ENCODE results near the gene SLFN5.
"Not testable (repeated sequence)": the region's sequence is repeated elsewhere in the genome, so short reads cannot be mapped to it uniquely, and the experiment has no call there.

SLFN5 gene

GRCh38 chr17:35242805-35243560, at the start of gene SLFN5:
SLFN5 (plus strand) TSS chr17:35243072; CDS start chr17:35258691, 15,619 bp downstream.
- TF ChIP-seq CSRNP3 (CRISPR knock-in tag; IDR thresholded peaks at IDR 0.05) (no peak), GLIS3 (CRISPR knock-in tag; IDR thresholded peaks at IDR 0.05) (no peak), OSR1 (CRISPR knock-in tag; IDR thresholded peaks at IDR 0.05) (no peak), TSHZ2 (CRISPR knock-in tag; IDR thresholded peaks at IDR 0.05) (no peak), RARB (CRISPR knock-in tag; IDR thresholded peaks at IDR 0.05) (no peak), ZFP30 (CRISPR knock-in tag; IDR thresholded peaks at IDR 0.05) (no peak), ZFP3 (CRISPR knock-in tag; IDR thresholded peaks at IDR 0.05) (no peak), TCF4 (CRISPR knock-in tag; IDR thresholded peaks at IDR 0.05; ENCODE audit: borderline replicate concordance) (no peak), ZNF565 (CRISPR knock-in tag; conservative IDR thresholded peaks at IDR 0.05; ENCODE audit: low read depth) (no peak), ZNF8 (CRISPR knock-in tag; IDR thresholded peaks at IDR 0.05) (no peak)
- peak; percentile 91 for ATAC-seq

- ATAC-seq, result not testable (repeated sequence)
Observed at GRCh38 chr17:35194001-35194400, 48.9 kb upstream of the SLFN5 start, which contains the start of gene SLC35G3. SLC35G3 (minus strand) TSS chr17:35194393; CDS start chr17:35194307, 86 bp downstream.

- ATAC-seq, result not testable (repeated sequence)
Observed at GRCh38 chr17:35195062-35195461, 47.8 kb upstream of the SLFN5 start.

DNA sequence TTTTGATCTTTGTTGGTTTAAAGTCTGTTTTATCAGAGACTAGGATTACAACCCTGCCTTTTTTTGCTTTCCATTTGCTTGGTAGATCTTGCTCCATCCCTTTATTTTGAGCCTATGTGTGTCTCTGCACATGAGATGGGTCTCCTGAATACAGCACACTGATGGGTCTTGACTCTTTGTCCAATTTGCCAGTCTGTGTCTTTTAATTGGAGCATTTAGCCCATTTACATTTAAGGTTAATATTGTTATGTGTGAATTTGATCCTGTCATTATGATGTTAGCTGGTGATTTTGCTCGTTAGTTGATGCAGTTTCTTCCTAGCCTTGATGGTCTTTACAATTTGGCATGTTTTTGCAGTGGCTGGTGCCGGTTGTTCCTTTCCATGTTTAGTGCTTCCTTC, 40.3 kb upstream of the SLFN5 start:
- not testable (repeated sequence) for ATAC-seq

- ATAC-seq, result no peak
- TF ChIP-seq ZC3H10 (CRISPR knock-in tag; IDR thresholded peaks at IDR 0.05), result no peak
- TF ChIP-seq TOX (CRISPR knock-in tag; IDR thresholded peaks at IDR 0.05; ENCODE audit: borderline replicate concordance), result no peak
- TF ChIP-seq PPARA (CRISPR knock-in tag; IDR thresholded peaks at IDR 0.05; ENCODE audit: borderline replicate concordance), result no peak
- no peak for TF ChIP-seq ESRRG (CRISPR knock-in tag; IDR thresholded peaks at IDR 0.05)
- TF ChIP-seq OSR1 (CRISPR knock-in tag; IDR thresholded peaks at IDR 0.05), result no peak
Observed at GRCh38 chr17:35210741-35211140, 32.1 kb upstream of the SLFN5 start.

- no peak for TF ChIP-seq CSRNP3 (CRISPR knock-in tag; IDR thresholded peaks at IDR 0.05)
- ATAC-seq, result no peak
Observed at GRCh38 chr17:35212668-35213067, 30.2 kb upstream of the SLFN5 start.

DNA sequence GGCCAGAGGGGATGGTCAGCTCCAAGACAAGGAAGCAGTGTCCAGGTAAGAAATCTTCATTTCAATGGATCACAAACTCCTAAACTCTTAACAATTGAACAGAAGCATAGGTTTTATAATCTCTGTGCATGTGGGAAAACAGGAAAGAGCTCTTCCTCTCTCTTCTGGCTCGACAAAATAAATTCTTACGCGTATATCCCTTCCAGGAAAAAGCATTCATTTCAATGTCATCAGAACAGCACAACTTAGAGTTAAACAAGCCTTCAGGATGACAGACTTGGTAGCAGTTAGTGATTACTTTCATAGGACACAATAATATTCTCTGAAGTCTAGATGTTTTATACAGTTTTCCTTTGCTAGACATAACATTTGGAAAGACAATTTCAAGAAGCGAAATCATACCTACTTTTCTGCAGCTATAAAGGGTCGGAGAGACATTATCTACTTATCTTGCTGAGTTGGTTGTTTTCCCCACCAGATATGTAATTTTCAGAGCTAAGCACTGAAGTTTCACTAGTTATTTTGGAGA, 29.4 kb upstream of the SLFN5 start:
- TF ChIP-seq ZNF8 (CRISPR knock-in tag; IDR thresholded peaks at IDR 0.05) (no peak), BACH2 (CRISPR knock-in tag; IDR thresholded peaks at IDR 0.05; ENCODE audit: borderline replicate concordance) (no peak), RARB (CRISPR knock-in tag; IDR thresholded peaks at IDR 0.05) (no peak), ZNF565 (CRISPR knock-in tag; conservative IDR thresholded peaks at IDR 0.05; ENCODE audit: low read depth) (no peak), ZC3H10 (CRISPR knock-in tag; IDR thresholded peaks at IDR 0.05) (no peak), SNAI2 (CRISPR knock-in tag; IDR thresholded peaks at IDR 0.05) (no peak), ZFP30 (CRISPR knock-in tag; IDR thresholded peaks at IDR 0.05) (no peak), ARNTL (CRISPR knock-in tag; IDR thresholded peaks at IDR 0.05; ENCODE audit: borderline replicate concordance, low read depth) (no peak), ESRRG (CRISPR knock-in tag; IDR thresholded peaks at IDR 0.05) (no peak), CSRNP3 (CRISPR knock-in tag; IDR thresholded peaks at IDR 0.05) (no peak), ISL1 (CRISPR knock-in tag; IDR thresholded peaks at IDR 0.05) (no peak)
- TF ChIP-seq, protein P1, sequence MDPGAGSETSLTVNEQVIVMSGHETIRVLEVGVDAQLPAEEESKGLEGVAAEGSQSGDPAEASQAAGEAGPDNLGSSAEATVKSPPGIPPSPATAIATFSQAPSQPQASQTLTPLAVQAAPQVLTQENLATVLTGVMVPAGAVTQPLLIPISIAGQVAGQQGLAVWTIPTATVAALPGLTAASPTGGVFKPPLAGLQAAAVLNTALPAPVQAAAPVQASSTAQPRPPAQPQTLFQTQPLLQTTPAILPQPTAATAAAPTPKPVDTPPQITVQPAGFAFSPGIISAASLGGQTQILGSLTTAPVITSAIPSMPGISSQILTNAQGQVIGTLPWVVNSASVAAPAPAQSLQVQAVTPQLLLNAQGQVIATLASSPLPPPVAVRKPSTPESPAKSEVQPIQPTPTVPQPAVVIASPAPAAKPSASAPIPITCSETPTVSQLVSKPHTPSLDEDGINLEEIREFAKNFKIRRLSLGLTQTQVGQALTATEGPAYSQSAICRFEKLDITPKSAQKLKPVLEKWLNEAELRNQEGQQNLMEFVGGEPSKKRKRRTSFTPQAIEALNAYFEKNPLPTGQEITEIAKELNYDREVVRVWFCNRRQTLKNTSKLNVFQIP (CRISPR knock-in tag; IDR thresholded peaks at IDR 0.05; ENCODE audit: borderline replicate concordance, low read depth), result no peak
- no peak for ATAC-seq

Data from SK-N-SH treated with all-trans-retinoic acid at 6 μM for 48 hours (cell line).